SJSA1 (cell line): ENCODE data around the gene NPC1. TPM values are rescaled to one million over a fixed set of nuclear protein-coding genes. Genes with fewer than 3 reads are reported as not detected.

ENCODE experiments used
- DNase-seq, 2 experiments: peaks; one replicate each; pipeline ENCODE4 v3.0.0-alpha.2; 2015 to 2020; ENCODE audit warnings: low spot score in 2 of 2, low read depth in 1 of 2
- H3K27ac ChIP-seq: fragments of 250-450 bp; sonication (Bioruptor Pico); 2 replicates; pipeline ENCODE4 v1.5.1; 2020; ENCODE audit warnings: mild to moderate bottlenecking, moderate library complexity
- H3K27me3 ChIP-seq: fragments of 250-450 bp; sonication (Bioruptor Pico); replicated peaks from 2 replicates; pipeline ENCODE4 v1.5.1; 2020; ENCODE audit warnings: mild to moderate bottlenecking, moderate library complexity
- H3K36me3 ChIP-seq: fragments of 250-450 bp; sonication (Bioruptor Pico); 2 replicates; pipeline ENCODE4 v1.5.1; 2020; ENCODE audit warnings: mild to moderate bottlenecking
- H3K4me1 ChIP-seq: fragments of 250-450 bp; sonication (Bioruptor Pico); replicated peaks from 2 replicates; pipeline ENCODE4 v1.6.1; 2021; ENCODE audit warnings: mild to moderate bottlenecking
- H3K4me3 ChIP-seq: fragments of 250-450 bp; sonication (Bioruptor Pico); 2 replicates; pipeline ENCODE4 v1.5.1; 2020; ENCODE audit warnings: mild to moderate bottlenecking
- H3K9me3 ChIP-seq: fragments of 250-450 bp; sonication (Bioruptor Pico); replicated peaks from 2 replicates; pipeline ENCODE4 v1.5.1; 2020; ENCODE audit warnings: mild to moderate bottlenecking
- total RNA-seq: library from RNA; depleted of rRNA; stranded (reverse); fragments of >200 nt; shearing (Covaris generic); gene quantifications from 2 replicates; pipeline ENCODE4 v1.2.3, GENCODE V29; 2014; rRNA removed

NPC1 gene
- total RNA-seq, 1 experiment from 2014 or later: 38.7 TPM

GRCh38 chr18:23484561-23485182 is 101.6 kb downstream of the NPC1 start:
- no peak for DNase-seq
- H3K4me3 ChIP-seq: no peak overlapping the region
- no peaks in the 10 kb centered on the region for H3K9me3 ChIP-seq
- H3K27me3 ChIP-seq: no peaks in the 10 kb centered on the region; the same call in 1 of the 2 replicates
- H3K36me3 ChIP-seq: peaks cover 29% of the 10 kb centered on the region
- peaks cover 16% of the 10 kb centered on the region for H3K4me1 ChIP-seq
- no peak overlapping the region for H3K27ac ChIP-seq

Other genes starting within 250 kb of the NPC1 start
- gene RIOK3, start 133.2 kb downstream of the NPC1 start, total RNA-seq: 49.5 and 50.2 TPM in 2 replicates
- 22.6 and 27.9 TPM in 2 replicates for gene RMC1, start 83.0 kb downstream of the NPC1 start, total RNA-seq
- gene ANKRD29, start 76.4 kb upstream of the NPC1 start, total RNA-seq: 0.34 TPM in 1 of 2 replicates, not detected in the other
- gene LAMA3, start 102.9 kb upstream of the NPC1 start, total RNA-seq: 0.25 and 0.61 TPM in 2 replicates